Measurements from ENCODE around the gene EDAR.

The EDAR gene

DNA sequence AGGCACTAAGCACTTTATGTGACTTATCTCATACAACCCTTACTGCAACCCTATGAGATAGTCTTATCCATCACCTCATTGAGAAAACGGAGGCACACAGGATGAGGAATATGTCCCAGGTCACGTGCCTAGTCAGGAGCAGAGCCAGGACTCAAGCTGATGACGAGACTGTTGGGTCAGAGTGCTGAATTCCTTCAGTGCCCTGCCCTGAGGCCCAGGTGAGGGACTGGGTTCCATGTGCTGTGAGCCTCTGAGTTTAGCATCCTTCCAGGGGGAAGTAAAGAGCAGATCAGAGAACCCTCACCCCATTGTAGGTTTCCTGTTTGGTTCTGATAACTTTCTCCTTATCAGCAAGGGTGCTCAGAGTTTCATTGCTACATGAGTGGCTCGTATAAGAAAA lies 11.7 kb upstream of the EDAR start:
- DNase-seq, result no peak

GRCh38 chr2:108998911-108999310 lies 9.9 kb upstream of the EDAR start:
- no peak for DNase-seq

GRCh38 chr2:108994178-108994577 lies 5.2 kb upstream of the EDAR start:
- no peak for DNase-seq

GRCh38 chr2:108993095-108993937 lies 4.3 kb upstream of the EDAR start:
- no peak for DNase-seq

- no peak for DNase-seq
These were observed 784 bp downstream of the EDAR start for GRCh38 chr2:108988076-108988795.

- DNase-seq, result no peak
These were observed 2.0 kb downstream of the EDAR start for GRCh38 chr2:108986916-108987510.

- DNase-seq, result no peak
These were observed 5.4 kb downstream of the EDAR start for GRCh38 chr2:108983610-108984009.

DNA sequence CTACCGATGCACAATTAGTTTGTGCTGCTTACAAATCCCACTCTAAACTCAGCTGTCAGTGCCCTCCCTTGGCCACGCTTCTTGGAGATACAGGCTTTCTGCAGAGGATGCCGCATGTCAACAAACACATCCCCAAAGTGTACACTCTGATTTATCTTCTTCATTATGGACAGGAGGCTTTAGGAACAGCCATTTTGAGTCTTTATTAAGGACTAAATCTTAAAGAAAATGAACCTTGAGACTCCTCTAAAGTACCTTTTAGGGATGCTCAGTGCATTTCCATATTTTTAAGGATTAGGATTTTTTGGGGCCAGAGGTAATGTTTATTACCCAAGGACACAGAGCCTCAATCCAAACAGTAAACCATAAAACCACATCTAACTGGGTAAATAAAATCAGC lies 6.0 kb downstream of the EDAR start:
- no peak for DNase-seq

GRCh38 chr2:108982259-108982679 lies 6.8 kb downstream of the EDAR start:
- DNase-seq, result no peak

- DNase-seq, result no peak
These were observed 7.2 kb downstream of the EDAR start for GRCh38 chr2:108981846-108982245.

GRCh38 chr2:108980076-108980475 lies 8.9 kb downstream of the EDAR start:
- no peak for DNase-seq

DNA sequence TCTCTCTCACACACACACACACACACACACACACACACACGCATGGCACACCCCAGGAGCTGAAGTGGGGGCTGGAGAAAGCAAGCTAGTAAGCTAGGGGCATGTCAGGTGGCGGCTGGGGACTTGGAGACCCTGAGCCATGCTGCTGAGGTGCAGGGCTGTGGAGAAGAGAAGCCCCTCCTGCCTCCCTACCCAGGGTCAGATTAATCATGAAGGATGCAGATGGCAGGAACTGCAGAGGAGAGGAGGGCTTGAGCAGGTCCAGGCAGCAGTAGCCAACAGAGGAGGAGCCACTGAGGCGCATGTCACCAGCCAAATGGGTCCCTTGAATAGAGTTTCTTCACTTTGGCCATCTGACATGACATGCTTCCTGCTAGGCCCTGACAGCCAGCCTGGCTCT lies 9.6 kb downstream of the EDAR start:
- DNase-seq, result no peak

DNA sequence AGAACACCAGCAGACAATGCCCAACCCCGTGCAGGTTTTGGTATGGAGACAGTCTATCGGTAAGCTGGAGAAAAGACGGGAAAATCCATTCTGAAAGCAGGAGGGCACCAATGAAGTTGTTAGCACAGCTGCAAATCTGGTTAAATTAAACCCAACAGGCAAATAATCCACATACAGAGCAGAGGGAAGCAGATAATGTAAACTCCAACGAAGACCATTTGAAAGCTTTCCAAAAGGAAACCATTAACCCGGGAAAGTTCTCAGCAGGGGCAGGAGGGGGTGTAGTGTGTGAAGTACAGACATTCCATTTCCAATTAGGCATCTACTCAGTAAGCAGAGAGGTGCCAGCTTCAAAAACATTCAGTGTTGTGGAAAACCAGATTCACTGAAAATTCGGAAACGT lies 10.3 kb downstream of the EDAR start:
- DNase-seq, result peak; percentile 21

DNA sequence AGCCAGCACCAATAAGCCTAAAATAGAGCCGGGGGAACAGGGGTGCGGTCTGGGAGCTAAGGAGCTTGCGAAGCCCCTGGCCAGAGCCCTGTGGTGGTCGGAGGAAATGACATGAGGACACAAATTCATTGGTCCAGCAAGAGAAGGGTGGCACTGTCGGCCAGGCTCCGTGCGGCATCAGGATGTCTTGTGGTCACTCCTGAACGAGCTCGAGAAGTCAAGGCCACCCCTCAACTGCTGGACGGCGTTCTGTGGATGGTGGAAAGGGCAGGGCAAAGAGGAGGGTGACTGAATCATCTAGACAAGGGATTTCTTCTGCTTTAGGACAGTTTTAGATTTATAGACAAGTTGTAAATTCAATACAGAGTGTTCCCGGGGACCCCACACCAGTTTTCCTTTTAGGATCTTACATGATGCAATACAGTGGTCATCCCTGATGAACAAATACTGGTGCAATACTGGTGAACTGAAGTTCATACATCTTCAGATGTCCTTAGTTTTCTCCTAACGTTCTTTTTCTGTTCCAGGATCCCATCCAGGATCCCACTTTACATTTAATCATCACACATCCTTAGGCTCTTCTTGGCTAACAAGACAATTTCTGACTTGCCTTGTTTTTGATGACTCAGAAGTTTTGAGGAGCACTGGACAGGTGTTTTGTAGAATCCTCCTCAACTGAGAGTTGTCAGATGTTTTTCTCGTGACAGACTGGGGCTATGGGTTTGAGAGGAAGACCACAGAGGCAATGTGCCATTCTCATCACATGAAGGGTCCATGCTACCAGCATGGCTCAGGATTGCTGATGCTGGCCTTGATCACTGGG lies 13.2 kb downstream of the EDAR start:
- no peak for DNase-seq

GRCh38 chr2:108974674-108975073 lies 14.3 kb downstream of the EDAR start:
- DNase-seq, result no peak

DNA sequence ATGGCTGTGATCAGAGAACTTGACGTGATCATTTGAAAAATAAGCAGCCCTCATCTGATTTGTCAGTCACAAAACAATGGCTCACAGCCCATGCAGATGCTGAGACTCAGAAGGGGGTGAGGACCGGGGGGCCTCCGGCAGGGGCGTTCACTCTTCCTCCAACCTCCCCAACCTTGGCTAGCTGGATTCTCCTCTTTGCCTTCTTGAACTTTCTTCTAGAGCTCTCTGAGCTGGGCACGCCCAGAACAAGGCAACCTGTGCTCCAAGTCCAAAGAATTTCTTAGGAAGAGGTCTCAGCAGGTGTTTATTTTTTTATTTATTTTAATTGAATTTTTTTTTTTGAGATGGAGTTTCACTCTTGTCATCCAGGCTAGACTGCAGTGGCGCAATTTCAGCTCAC lies 16.4 kb downstream of the EDAR start:
- DNase-seq, result no peak

- DNase-seq, result no peak
These were observed 17.1 kb downstream of the EDAR start for GRCh38 chr2:108971661-108972566.

DNA sequence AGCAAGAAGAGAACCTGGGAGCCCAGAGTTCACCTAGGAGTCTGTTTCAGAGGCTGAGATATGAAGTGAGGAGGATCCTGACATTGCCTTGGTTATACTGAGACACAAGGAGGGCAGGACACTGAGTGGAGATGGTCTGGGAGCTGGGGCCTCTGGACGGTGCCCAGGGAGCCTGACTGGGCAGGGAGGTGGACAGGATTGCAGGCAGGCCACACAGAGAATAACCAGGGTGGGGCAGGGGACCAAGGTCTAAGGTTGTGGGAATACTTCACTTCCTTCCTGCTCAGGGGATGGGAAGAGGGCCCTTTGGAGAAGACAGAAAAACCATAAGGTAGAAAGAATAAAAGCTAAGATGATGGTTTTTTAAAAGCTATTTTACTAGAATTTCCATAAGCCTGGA lies 18.7 kb downstream of the EDAR start:
- no peak for DNase-seq

GRCh38 chr2:108969856-108970255 lies 19.2 kb downstream of the EDAR start:
- no peak for DNase-seq

- no peak for DNase-seq
These were observed 20.4 kb downstream of the EDAR start for GRCh38 chr2:108968619-108969018.

DNA sequence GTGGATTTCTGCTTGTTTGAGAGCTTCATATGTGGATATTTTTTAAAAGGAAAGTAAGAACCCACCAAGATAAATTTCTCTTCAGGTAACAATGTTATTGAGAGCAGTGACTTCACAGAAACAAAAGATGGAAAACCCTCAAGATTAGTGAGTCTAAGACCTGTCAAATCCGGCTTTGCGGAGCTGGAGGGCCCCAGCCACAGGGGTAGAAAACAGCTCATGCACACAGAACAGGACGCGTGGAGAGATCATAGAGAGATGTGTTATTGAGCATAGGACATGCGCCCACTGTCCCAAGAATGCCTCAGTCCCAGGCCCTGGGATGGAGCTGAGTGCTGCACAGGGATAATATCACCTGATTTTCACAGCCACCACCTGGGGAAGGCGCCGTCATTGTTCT lies 21.3 kb downstream of the EDAR start:
- DNase-seq, result no peak
